Subcutaneous abdominal adipose tissue (tissue), 5 donors: ENCODE data around the gene ATP2B2.

Experiments
- H3K27ac ChIP-seq: one replicate; pipeline ENCODE4 v1.7.0; 2013; ENCODE audit warnings: low read depth, mild to moderate bottlenecking, inconsistent platforms, low read length, moderate library complexity
- H3K27me3 ChIP-seq, 5 donors: one replicate each; pipeline ENCODE4 v1.7.0; 2013; ENCODE audit warnings: low read length in 5 of 5, inconsistent platforms in 1 of 5; ENCODE audit not compliant: control insufficient read depth in 5 of 5, insufficient read depth in 4 of 5
- H3K36me3 ChIP-seq, 5 donors: one replicate each; pipeline ENCODE4 v1.7.0; 2013; ENCODE audit warnings: low read length in 5 of 5; ENCODE audit not compliant: control insufficient read depth in 5 of 5, insufficient read depth in 5 of 5
- H3K4me1 ChIP-seq, 5 donors: one replicate each; pipeline ENCODE4 v1.7.0; 2013; ENCODE audit warnings: low read length in 5 of 5, mild to moderate bottlenecking in 3 of 5, moderate library complexity in 1 of 5; ENCODE audit not compliant: control insufficient read depth in 5 of 5, insufficient read depth in 5 of 5
- H3K4me3 ChIP-seq, 5 donors: one replicate each; pipeline ENCODE4 v1.7.0; 2013; ENCODE audit warnings: low read length in 5 of 5, low read depth in 1 of 5
- H3K9ac ChIP-seq, 5 donors: one replicate each; pipeline ENCODE4 v1.7.0; 2013; ENCODE audit warnings: low read length in 5 of 5, mild to moderate bottlenecking in 4 of 5, moderate library complexity in 3 of 5
- H3K9me3 ChIP-seq, 5 donors: one replicate each; pipeline ENCODE4 v1.7.0; 2013; ENCODE audit warnings: low read length in 5 of 5; ENCODE audit not compliant: control insufficient read depth in 5 of 5
- donor health status: healthy.
- donor health status: healthy.
- donor health status: healthy.
- donor health status: healthy.
- donor health status: healthy.

ATP2B2 gene

DNA sequence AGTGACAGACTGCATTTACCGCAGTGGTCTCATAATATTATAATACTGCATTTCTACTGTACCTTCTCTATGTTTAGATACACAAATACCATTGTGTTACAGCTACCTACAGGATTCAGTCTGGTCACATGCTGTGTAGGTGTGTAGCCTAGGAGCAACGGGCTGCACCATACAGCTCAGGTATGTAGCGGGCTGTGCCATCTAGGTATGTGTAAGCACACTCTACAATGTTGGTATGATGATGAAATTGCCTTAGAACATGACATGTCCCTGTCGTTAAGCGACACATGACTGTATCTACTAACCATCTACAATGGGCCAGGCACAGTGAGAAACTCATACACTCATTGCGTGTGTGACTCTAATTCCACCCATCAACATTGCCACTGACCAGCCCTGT lies 99.0 kb downstream of the ATP2B2 start:
- Histone ChIP-seq H3K36me3 (no peaks in the 10 kb centered on the region), H3K4me1 (no peaks in the 10 kb centered on the region), H3K4me3 (no peak overlapping the region), H3K9me3 (no peaks in the 10 kb centered on the region), H3K27ac (no peak overlapping the region), H3K9ac (no peak overlapping the region), H3K27me3 (peaks cover 0 to 3% (median 0%) of the 10 kb centered on the region in 5 donors)

DNA sequence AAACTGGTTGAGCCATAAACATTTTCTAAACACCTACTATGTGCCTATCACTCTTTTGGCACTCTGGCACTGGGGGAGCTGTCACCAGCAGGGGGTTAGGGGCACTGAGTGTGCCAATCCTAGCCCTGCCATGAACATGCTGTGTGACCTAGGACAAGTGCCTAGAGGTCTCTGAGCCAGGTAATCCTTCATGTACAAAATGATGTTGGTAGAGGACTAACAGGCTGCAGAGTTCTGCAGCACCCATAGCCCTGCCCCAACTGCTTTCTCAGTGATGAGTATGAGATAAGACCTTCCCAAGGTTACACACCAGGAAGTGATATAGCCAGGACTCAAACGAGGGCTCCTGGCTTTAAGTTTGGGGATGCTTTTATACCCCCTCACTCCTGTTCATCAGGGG lies 99.6 kb downstream of the ATP2B2 start:
- H3K4me3 ChIP-seq, result no peak overlapping the region
- H3K9me3 ChIP-seq, result no peaks in the 10 kb centered on the region
- H3K4me1 ChIP-seq, result no peaks in the 10 kb centered on the region

DNA sequence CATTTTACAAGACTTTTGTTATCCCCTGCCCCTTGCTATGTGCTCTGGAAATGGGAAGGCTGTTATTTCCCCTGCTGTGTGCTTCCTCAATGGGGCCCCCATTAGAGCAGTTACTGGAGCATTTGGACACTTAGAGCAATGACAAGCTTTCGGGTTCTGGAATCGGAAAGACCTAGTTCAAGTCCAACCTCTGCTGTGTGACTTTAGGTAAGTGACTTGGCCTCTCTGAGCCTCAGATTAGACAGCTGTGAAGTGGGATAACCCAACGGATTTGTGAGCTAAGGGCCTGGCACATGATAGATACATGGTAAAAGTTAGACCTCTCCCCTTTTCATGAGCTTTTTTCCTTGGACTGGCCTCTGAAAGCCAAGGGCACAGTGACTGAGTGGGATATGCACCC lies 100.5 kb downstream of the ATP2B2 start:
- Histone ChIP-seq H3K9ac (no peak overlapping the region), H3K9me3 (no peaks in the 10 kb centered on the region), H3K4me3 (no peak overlapping the region), H3K4me1 (no peaks in the 10 kb centered on the region), H3K27ac (no peak overlapping the region), H3K27me3 (peaks cover 0 to 3% (median 0%) of the 10 kb centered on the region in 5 donors), H3K36me3 (no peaks in the 10 kb centered on the region)

More for the DNA sequence above, 99.6 kb downstream of the ATP2B2 start:
- Histone ChIP-seq H3K27me3 (peaks cover 0 to 3% (median 0%) of the 10 kb centered on the region in 5 donors), H3K36me3 (no peaks in the 10 kb centered on the region), H3K27ac (no peak overlapping the region), H3K9ac (no peak overlapping the region)

DNA sequence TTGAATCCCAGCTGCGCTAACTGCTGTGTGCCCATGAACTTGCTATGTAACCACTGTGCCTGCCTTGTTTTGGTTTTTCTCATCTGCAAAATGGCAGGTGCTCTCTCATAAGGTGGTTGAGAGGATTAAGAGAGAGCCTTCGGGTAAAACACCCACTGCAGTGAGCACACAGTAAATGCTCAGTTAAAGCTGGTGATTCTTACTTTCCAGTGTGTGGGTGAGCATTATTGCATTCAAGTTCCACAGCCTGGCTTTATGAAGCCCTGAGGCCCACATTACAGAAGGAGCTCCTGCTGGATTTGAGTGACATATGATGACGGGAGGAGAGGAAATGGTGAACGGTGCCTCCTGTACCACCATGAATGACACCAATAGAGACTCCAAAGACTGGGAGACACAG lies 101.0 kb downstream of the ATP2B2 start:
- H3K4me1 ChIP-seq, result no peaks in the 10 kb centered on the region

DNA sequence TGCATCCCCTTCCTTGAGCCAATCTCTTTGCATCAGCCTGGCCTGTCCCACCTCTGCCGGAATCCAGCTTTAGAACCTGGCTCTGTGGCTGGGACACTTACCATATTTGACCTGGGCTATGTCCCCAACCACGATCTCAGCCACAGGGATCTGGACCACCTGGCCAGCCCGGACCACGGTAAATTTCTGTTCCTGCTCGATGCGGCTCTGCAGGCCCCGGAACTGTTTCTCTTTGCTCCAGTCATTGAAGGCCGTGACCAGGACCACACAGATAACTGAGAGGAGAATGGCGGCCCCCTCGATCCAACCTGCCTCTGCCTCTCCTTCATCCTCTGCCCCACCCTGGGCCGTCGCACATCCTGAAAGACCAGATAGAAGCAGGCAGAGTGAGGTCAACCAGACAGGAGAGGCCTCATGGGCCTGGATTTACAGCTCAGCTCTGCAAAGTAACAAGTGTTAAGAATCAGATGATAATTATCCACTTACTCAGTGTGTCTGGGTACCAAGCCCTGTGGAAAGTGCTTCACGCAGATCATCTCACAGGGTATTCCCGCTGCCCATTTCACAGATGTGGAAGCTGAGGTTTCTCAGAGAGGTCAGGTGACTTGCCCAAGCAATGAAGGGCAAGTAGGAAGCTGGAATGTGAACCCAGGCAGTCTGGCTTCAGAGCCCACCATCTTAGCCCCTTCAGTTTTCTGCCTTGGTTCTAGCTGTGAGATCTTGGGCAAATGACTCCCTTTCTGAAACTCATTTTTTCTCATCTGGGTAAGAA lies 103.2 kb downstream of the ATP2B2 start:
- Histone ChIP-seq H3K9ac (no peak overlapping the region), H3K27ac (no peak overlapping the region), H3K27me3 (peaks cover 0 to 3% (median 0%) of the 10 kb centered on the region in 5 donors), H3K4me3 (no peak overlapping the region), H3K9me3 (no peaks in the 10 kb centered on the region), H3K4me1 (no peaks in the 10 kb centered on the region), H3K36me3 (no peaks in the 10 kb centered on the region)

More for the DNA sequence above, 101.0 kb downstream of the ATP2B2 start:
- H3K27me3 ChIP-seq, result peaks cover 0 to 3% (median 0%) of the 10 kb centered on the region in 5 donors
- H3K36me3 ChIP-seq, result no peaks in the 10 kb centered on the region
- H3K27ac ChIP-seq, result no peak overlapping the region
- H3K9ac ChIP-seq, result no peak overlapping the region
- H3K4me3 ChIP-seq, result no peak overlapping the region
- H3K9me3 ChIP-seq, result no peaks in the 10 kb centered on the region

DNA sequence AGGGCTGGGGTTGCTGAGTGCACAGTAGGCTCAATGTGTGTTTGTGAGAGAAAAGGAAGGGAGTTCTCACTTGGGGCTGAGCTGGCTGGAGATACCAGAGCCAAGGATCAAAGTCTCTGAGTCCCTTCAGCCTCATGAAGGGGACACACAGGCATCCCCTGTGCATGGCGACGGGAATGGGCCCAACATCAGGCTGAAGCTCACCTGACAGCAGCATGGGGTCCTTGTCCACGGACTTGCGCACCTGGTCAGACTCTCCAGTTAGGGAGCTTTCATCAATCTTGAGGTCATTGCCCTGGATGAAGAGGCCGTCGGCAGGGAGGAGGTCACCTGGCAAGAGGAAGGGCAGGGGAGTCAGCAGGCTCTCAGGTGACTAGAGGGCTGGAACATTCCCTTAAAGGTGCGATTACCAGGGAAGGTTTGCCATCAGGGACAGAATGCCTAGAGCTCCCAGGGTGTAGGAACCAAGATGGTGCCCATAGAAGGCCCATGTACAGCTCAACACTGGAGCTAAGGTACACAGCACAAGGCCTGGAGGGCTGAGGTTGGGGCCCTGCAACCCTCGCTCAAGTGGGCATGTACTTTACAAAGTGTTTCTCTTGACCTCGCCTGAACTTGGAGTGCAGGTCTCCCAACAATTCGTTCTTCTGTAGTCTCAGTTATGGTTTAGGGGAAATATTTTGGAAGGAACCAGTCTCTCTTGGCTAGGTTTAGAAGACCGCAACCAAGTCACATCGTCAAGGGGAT lies 104.5 kb downstream of the ATP2B2 start:
- Histone ChIP-seq H3K27me3 (peaks cover 0 to 3% (median 0%) of the 10 kb centered on the region in 5 donors), H3K9me3 (no peaks in the 10 kb centered on the region), H3K9ac (no peak overlapping the region), H3K4me1 (no peaks in the 10 kb centered on the region), H3K4me3 (no peak overlapping the region), H3K27ac (no peak overlapping the region), H3K36me3 (no peaks in the 10 kb centered on the region)

DNA sequence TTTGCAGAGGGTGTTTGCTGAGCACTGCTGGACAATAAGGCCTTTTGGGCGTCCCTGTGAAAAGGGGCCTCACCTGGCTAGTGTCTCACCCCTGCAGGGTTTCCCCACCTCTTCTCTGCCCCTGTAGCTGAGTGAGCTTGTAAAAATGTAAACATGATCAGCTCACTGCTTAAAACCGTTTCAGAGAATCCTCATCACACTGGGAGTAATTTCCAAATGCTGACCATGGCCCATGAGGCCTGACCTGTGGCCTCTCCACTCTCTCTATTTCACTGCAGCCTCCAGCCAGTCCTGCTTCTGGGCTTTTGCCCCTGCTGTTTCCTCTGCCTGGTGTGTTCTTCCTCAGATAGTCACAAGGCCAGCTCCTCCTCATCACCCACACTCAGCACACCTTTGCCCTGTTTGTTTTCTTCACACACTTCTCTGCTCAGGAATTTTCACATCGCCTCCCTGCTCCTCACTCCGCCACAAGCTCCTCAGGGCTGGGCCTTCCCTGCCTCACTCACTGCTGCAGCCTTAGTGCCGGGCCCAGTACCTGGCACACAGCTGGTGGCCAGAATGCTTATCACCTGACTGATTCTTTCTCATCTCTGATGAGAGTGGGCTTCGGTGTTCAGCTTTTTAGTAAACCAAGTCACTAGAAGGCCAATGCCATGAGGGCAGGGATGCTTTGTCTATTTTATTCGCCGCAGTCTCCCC lies 105.2 kb downstream of the ATP2B2 start:
- Histone ChIP-seq H3K27me3 (no peaks in the 10 kb centered on the region), H3K4me3 (no peak overlapping the region), H3K4me1 (no peaks in the 10 kb centered on the region), H3K27ac (no peak overlapping the region), H3K9me3 (no peaks in the 10 kb centered on the region), H3K9ac (no peak overlapping the region), H3K36me3 (no peaks in the 10 kb centered on the region)

DNA sequence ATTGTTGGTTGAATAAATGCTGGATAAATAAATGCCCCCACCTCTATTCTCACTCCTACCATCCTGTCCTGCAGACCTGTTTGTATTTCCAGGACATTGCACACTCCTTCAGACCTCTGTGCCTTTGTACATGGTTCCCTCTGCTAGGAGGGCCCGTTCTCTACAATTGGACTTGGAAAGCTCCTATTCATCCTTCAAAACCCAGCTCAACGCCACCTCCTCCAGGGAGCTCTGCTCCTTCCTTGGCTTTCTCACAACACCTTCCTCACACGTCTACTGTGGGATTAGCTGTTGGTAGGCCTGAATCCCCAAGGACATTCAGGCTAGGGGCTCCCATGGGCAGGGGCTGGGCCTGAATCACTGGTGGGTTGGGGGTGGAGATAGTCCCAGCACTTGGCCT lies 105.8 kb downstream of the ATP2B2 start:
- no peaks in the 10 kb centered on the region for H3K36me3 ChIP-seq
- H3K4me3 ChIP-seq, result no peak overlapping the region
- no peak overlapping the region for H3K9ac ChIP-seq
- H3K4me1 ChIP-seq, result no peaks in the 10 kb centered on the region
- H3K27ac ChIP-seq, result no peak overlapping the region
- H3K27me3 ChIP-seq, result no peaks in the 10 kb centered on the region
- H3K9me3 ChIP-seq, result no peaks in the 10 kb centered on the region

DNA sequence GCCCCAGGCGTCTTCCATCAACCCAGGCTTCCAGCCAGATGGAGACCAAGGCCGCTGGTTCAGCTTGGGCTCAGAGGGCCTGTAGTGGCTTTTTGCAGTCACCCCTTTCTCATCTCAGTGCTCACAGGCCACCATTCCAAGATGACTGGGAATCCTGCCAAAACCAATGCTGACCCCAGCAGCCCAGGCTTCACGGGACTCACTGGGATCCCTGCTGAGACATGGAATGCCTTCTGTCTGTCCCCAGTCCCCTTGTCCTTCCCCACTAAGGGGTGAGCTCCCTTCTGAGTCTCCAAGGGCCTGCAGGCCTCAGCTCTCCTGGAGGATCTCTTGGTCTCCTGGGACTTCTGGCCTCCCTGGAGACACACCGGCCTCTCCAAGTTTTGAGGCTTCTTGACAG lies 107.0 kb downstream of the ATP2B2 start:
- no peaks in the 10 kb centered on the region for H3K27me3 ChIP-seq
- H3K36me3 ChIP-seq, result no peaks in the 10 kb centered on the region
- H3K4me3 ChIP-seq, result no peak overlapping the region
- H3K4me1 ChIP-seq, result no peaks in the 10 kb centered on the region
- no peak overlapping the region for H3K27ac ChIP-seq
- H3K9ac ChIP-seq, result no peak overlapping the region
- no peaks in the 10 kb centered on the region for H3K9me3 ChIP-seq

DNA sequence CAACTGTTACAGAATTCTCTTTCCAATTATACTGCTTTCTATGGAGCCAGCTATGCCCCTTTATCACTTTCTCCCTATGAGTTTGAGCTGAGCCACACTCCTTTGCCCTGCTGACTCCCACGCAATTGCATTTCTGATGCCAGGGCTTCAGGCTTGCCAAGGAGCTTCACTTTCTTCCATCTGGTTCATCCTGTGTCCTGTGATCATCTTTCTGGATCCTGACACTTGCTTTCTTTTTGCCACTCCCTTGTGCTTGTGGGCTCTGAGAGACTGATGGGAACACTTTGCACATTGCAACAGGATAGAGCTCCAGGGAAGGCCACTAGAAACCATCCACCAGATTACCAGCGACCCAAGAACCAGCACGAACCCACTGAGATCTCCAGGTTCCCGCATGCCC lies 107.5 kb downstream of the ATP2B2 start:
- Histone ChIP-seq H3K27ac (no peak overlapping the region), H3K27me3 (no peaks in the 10 kb centered on the region), H3K9me3 (no peaks in the 10 kb centered on the region), H3K4me1 (no peaks in the 10 kb centered on the region), H3K36me3 (no peaks in the 10 kb centered on the region), H3K4me3 (no peak overlapping the region), H3K9ac (no peak overlapping the region)
